GM21528 (cell line): ENCODE measurements around the gene TST.

Experiments used
- ATAC-seq: cut with Tn5 transposase; IDR thresholded peaks from one replicate; pipeline ENCODE4 v1.9.1; 2021; ENCODE audit warnings: mild to moderate bottlenecking, moderate library complexity; ENCODE audit not compliant: unreplicated experiment, low FRiP score

The TST gene

DNA sequence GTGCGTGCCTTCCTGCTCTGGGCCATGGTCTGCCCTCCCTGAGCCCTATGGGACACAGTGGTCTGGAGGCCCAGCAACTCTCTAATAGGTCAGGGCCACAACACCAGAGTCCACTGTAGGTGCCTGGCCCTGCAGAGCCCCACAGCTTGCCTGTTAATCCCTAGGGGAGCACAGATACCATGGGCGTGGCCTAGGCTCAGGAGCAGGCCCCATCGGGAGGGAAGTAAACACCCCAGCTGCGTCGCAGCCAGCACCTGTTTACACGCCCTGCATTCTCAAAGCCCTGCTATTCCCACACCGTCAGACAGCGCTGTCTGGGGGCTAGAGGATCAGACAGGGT, 34.8 kb upstream of the TST start:
- ATAC-seq, result no peak

DNA sequence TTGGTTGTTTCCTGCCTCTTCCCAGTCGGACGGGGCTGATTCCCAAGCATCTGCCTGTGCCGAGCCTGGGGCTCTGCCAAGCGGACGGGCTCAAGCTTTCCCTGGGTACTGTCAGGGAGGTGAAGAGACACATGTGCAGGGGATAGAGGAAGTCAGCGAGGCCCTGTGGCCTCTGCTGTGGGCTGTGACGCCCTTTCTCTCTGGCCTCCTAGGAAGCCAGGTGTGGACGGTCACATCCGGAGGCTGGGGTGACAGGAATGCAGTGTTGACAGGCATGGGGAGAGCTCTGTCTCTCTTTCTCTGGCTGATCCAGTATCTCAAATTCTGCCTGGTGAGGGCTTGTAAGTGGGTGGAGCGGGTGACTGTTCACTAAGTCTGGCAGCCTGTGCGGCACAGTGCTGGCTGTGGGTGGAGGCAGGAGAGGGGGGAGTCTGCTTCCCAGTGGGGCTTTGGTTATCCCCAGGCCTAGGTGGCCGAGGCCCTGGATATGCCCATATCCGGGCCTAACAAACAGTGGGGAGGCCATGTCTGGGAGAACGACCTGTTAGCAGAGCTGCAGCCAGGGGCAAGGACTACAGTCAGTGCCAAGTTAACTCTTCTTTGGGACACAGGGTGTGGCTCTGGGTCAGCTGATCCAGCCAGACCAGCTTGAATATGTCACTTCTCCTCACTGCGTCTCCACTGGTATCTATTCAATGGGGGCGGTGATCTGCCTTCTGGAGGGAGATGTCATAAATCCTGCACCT, 34.2 kb upstream of the TST start:
- ATAC-seq, result no peak

DNA sequence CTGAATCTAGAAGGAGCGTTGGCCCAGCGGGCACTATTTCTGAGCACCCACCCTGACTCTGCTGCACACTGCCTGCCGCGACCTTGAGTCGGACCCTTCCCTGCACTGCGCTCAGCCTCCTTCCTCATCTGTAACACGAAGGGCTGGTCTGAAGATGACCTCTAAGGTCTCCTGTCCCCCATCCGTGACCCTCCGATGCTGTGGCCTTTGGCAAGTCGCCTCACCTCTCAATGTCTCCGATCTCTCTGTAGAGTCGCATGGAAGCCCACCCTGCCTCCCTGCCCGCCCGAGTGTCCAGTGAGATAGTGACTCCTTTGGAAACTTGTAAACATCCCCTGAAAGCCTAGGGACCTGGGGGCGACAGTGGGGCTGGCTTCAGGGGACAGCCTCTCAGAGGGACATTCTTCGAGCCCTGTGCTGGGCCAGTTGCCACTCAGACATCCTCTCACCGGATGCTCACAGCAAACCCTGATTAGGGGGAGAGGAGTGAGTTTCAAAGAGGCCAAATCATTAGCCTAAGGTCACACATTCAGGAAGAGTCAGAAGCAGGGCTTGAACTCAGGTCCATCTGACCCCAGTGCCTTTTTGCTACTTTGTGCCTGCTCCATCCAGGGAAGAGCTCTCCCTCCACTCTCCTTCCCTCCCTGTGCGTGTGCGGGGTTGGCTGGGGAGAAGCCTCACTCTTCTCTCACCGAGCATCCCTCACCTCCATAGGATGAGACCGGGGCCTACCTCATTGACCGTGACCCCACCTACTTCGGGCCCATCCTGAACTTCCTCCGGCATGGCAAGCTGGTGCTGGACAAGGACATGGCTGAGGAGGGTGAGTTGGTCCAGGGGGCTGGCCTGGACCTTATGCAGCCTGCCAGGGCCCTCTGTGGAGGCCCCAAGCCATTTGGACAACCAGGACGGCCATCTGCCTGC, 33.4 kb upstream of the TST start:
- ATAC-seq, result no peak

DNA sequence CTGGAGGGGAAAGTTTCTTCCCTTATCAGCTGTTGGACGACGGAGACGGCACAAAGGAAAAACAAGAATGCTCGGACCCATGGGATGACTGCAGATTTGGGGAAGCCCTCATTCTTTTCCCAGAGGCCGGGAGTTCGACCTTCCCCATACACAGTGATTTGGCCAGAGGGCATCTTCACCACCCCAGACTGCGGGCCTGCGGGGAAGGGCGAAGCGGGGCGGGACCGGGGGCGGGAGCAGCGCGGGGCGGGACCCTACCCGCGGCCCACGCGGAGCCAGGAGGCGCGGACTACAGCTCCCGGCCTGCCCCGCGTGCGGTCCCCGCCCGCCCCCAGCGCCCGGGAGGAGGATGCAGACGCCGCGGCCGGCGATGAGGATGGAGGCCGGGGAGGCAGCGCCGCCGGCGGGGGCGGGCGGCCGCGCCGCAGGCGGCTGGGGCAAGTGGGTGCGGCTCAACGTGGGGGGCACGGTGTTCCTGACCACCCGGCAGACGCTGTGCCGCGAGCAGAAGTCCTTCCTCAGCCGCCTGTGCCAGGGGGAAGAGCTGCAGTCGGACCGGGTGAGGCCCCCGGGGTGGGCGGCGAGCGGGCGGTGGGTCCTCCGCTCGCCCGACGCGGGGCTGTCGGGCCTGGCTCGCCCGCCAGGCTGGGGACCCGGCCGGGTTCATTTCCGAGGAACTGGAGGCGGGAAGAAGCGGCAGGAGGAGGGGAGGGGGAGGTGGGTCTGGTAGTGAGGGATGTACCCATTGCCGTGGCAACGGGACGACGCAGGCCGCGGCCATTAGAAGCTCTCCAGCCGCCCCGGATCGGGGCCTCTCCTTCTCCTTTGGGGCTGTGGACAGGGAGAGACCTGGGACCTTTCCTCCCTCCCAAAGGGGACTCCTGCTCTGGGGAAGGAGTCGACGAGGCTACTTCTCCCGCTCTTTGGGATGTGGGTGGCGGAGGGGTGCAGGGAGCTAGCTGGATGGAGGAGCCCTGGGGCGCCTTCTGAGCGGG, 32.4 kb upstream of the TST start, which contains the start of gene KCTD17:
KCTD17 (plus strand) TSS at position 352 of the 995 bp plus-strand sequence; CDS start at position 371, 19 bp downstream.
- ATAC-seq, result peak; percentile 71

DNA sequence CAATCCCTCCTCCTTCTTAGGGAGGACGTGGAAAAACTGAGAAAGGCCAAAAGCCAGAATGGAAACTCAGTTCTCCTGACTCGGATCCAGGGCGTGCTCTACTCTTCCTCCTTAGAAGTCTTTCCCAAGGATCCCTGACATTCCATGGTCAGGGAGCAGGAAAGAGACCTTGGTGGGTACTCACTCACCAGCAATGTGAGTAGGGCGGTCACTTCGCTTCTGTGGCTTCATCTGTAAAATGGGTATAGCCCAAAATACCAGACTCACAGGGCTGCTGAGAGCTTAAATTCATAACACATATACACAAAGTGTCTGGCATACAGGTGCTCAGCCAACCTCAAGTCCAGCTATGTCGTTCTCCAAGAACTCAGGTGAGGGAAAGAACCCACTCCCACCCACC, 31.7 kb upstream of the TST start:
- ATAC-seq, result no peak

DNA sequence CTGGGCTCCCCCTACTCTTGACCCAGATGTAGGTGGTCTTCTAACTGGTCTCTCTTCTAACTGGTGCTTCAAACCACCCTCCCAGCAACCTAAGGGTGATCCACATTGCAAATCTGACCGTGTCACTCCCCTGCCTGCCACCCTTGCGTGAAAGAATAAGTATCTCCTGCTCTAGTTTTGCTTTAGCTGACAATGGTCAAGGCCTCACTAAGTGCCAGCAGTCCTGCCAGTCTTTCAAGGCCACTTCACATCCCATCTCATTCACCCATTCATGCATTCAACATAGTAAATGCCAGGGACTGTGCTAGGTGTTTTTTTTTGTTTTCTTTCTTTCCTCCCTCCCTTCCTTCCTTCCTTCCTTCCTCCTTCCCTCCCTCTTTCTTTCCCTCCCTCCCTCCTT, 30.0 kb upstream of the TST start:
- ATAC-seq, result no peak

DNA sequence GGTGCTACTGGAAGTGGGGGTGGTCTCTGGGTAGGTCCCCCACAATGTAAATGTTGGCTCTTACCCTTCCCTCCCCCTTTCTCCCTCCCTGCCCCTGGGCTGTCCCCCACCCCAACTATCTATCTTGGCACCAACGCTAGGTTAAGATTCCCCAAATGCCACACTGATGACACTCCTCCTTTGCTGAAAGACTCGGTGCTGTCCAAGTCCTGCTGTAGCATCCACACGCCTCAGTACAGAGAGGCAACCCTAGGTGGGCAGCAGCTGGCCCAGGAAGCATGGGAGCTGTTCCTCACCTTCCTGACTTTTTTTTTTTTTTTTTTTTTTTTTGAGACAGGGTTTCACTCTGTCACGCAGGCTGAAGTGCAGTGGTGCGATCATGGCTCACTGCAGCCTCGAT, 28.9 kb upstream of the TST start:
- no peak for ATAC-seq

DNA sequence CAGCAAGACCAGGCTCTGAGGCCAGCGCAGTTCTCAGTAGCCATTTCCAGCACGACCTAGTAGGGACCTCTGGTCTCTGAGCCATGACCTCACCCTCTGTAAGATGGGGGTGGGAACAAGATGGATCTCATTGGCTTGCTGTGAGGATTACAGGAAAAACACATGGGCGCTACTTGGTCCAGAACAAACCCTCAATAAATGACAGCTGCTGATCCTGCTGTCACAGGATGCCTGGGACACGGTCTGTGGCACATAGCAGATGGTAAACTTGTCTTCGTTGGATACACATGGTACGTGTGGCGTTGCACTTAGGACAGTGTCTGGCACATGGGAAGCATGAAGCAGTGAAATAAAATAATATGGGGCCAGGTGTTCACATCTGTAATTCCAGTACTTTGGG, 27.8 kb upstream of the TST start:
- no peak for ATAC-seq

DNA sequence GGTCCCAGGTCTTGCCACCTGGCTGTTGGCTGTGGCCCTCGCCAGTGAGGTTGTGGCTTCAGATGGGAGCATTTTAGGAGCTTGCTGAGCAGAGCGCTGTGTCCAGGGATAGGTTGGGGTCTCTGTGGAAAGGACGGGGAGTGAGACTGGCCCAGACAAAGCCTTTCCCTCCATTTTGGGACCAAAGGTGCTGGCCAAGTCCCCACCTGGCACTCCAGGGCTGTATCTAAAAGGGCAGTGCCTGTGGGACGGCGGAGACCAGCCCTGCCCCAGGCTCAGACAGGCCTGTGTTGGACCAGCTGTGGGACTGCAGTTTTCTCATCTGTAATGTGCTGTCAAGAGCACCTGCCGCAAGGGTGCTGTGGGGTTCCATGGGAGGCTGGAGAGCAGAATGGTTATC, 27.3 kb upstream of the TST start:
- ATAC-seq, result no peak

DNA sequence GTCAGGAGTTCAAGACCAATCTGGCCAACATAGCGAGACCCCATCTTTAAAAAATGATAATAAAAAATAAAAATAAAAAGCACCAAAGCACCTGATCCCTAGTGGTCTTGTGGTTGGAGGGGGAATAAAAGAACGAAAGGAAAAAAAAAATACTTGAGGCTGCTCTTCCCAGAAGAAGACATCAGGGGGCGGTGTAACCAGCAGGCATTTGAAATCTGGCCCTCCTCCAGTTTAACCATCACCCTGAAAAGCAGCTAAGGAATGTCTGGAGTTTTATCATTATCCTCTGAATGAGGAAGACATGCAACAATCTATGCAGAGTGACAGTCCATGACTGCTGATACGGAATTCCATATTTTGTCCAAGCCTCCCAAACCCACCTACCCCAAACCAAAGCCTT, 26.7 kb upstream of the TST start:
- ATAC-seq, result no peak

DNA sequence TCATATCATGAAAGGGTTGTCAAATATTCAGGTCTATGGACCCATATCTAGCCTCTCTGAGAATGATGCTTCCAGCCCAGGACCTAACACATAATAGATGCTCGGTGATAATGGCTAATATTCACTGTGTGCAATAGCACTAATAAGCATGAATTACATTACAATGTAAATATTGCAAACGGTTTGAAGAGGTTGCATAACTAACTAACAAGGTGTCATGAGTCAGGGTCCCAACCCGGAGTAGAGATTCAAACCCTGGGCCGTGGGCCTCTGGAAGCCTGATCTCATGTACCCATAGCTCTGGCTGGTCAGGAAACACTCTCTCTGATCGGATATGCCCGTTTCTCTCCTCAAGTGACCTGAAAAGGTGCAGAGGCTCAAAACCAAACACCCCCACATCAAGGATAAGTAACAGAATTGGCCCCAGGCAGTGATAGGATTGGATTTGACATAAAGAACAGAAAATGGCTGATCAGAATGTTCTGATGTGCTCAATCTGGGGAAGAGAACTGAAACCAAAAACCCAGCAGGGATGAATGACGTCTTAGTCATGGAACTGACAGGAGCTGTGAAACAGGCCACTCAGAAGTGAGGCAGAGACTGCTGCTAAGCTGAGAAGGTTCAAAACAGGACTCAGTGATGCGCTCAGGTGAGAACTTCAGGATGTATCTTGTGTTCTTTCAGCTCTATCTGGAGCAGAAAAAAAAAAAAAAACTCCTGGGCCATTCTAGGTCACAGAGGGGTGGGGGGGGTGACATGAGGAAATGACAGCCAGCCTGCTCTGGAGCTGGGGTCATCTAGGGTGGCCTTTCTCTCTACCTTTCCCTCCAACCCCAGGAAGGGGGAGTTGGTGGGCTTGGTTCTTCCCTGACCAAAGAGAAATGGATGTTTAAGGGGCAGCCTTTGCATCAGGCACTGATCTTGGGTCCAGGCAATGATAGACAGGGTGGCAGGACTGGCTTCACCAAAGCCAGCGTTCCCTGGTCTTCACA, 25.7 kb upstream of the TST start:
- no peak for ATAC-seq

DNA sequence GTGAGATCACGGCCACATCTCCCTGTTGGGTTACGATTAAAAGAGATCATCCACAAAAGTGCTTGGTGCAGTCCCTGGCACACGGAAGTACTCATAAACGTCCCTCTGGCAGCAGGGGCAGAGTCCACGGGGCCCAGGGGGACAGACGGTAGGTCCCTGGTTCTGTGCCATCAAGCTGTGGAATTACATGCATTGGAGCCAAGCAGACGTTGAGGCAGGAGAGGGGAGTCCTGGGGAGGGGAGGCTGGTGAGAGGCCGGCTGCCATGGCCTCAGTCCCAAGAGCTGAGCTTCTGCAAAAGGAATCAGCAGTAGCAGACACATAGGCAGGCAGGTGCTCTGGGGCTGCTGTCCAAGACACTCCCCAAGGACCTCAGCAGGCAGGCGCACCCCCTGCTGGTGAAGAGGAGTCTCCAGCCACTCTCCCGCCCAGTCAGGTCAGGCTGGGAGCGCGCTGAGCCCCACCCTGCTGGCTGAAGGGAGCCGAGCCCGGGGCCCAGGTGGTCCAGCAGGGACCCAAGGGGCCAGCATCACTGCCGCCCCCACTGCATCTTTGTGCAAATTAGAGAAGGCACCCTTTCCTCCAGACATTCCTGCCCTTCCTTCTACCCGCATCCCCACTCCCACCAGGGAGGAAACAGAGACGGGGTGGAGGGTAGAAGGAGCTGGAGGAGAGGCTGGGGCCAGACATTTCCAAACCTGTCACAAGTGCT, 24.7 kb upstream of the TST start:
- no peak for ATAC-seq

DNA sequence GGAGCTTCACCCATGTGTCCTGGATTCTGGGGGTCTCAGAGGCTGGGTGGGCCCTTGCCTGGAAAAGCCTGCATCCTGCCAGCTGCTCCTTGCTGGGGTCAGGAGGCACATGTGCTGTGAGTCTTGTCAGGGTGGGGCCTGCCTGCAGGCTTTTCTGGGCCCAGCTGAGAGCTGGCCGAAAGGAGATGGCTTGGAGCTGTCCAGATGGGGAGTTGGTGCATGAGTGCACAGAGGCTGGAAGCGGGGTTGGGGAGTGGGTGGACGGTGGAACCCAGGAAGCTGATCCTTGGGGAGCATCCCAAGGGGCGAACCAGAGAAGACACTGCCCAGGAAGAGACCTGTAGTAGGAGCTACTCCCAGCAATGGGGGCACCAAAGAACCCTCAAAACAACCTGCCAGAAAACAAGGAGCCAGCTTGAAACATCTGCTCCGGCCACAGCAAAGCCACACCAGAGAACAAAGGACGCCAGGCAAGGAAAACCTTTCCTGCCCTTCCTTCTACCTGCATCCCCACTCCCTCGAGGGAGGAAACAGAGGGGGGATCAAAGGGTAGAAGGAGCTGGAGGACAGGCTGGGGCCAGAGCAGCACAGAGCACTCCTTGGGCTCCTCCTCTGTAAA, 24.1 kb upstream of the TST start:
- ATAC-seq, result no peak

DNA sequence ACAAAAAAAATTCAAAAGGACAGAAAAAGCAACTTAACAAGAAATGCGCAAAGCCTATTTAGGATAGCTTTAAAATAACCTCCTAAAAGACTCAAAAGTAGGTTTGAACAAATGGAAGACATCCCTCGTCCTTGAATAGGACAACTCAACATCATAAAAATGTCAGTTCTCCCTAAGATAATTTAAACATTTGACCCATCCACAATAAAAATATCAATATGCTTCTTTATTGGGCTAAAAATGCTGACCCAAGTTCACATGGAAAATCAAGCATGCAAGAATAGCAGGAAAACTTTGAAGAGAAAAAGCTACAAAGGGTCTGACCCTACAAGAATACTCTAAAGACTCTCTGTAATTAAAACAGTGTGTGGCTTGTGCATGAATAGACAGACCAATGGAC, 20.2 kb upstream of the TST start:
- no peak for ATAC-seq

DNA sequence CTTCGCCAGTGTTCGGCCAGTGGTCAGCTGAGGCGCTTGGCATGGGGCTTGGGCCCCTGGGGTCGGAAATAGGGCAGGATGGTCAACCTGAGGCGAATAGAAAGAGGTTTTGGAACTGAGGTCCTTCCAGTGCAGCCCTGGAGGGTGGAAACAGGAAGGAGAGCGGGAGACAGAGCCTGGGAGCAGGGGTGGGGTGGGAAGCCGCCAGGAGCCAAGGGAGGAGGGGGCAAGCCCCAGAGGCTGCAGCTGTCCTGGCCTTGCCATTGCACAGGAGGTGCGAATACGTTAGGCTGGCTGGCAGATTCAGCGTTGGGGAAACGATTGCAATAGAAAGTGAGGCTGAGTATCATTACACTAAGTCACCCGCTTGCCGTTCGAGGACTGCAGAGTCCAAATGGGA, 18.4 kb upstream of the TST start:
- ATAC-seq, result no peak

DNA sequence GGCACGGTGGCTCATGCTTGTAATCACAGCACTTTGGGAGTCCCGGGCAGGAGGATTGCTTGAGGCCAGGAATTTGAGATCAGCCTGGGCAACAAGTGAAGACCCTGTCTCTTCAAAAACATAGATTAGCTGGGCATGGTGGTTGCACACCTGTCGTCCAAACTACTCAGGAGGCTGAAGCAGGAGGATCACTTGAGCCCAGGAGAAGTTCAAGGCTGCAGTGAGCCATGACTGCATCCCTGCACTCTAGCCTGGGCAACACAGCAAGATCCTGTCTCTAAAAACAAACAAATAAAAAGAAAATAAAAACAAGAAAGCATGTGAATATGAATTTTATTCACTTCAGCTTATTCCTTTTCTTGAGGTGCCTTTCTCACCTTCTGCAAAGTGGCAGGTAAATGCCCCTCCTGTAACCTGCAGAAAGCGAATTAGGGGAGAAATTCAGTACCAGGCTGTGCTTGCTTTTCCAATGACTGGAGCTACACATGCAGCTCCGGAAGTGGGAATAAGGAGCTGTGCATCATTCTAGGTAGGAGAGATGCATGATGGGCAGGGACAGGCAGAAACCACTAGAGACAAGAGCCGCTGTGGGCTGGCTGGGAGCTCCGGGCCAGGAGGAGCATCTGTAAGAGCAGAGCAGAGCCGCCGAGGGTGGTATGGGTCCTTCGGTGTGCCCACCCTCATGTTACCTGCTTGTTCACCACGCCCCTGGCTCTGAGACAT, 17.6 kb upstream of the TST start:
- ATAC-seq, result no peak

DNA sequence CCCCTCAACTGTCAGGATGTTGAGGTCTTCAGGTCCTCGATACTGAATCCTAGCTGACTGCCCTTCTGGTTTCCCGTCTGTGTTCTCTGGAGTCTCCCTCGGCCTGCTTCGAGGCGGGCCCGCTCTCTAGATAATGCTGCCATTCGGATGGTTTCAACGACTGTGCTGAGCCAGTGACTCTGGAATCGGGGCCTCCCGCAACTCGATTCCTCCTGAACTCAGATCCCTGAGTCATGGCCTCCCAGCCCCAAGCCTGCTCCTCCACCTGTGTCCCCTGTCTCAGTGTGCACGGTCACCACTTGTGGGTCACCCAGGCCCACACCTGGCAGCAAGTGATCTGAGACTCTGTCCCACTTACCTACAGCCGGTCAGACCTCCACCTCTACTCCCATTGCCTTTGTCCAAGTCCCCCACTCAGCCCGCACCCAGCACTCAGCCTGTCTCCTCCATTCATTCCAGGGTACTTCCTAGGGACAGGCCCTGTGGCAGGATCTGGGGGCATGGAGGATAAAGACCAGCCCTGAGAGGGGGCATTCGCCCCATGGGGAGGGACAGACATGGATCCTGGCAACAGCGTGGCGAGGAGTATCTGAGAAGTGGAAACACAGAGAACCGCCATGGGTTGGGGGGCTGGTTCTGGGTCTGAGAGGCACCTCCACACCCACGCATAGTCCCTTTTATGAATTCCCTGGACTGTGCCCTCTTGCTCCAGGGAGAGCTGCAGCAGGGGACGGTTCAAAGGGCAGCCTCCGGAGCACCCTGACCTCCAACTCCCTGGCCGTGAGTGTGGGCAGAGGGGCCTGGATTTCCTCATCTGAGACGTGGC, 14.6 kb upstream of the TST start:
- ATAC-seq, result no peak
